ENCODE data around the gene LNX2. TPM values are rescaled to one million over a fixed set of nuclear protein-coding genes. Genes with fewer than 3 reads are reported as not detected.

The LNX2 gene
- total RNA-seq, 4 donors from 2014 or later, result 5.0 to 6.6 (median 5.7) TPM

DNA sequence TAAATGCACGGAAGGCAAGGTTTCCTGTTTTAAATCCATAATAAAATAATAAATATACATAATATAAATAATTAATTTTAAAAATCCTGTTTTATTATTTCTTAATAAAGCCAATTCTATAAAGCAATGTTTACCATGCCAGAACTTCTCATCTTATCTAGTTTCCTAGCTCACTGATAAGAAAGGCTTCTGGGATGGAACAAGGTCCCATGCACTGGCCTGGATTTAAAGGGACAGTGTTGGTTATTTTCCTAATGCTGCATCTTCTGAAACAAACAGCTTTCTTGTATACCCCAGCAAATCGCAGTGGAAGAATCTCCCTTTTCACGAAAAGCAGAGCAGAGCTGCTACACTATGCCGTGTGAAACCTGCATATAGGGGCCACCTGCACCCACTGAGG, 68.8 kb downstream of the LNX2 start:
- no peak for ATAC-seq (ENCODE audit: low FRiP score)
- TF ChIP-seq, protein P1, sequence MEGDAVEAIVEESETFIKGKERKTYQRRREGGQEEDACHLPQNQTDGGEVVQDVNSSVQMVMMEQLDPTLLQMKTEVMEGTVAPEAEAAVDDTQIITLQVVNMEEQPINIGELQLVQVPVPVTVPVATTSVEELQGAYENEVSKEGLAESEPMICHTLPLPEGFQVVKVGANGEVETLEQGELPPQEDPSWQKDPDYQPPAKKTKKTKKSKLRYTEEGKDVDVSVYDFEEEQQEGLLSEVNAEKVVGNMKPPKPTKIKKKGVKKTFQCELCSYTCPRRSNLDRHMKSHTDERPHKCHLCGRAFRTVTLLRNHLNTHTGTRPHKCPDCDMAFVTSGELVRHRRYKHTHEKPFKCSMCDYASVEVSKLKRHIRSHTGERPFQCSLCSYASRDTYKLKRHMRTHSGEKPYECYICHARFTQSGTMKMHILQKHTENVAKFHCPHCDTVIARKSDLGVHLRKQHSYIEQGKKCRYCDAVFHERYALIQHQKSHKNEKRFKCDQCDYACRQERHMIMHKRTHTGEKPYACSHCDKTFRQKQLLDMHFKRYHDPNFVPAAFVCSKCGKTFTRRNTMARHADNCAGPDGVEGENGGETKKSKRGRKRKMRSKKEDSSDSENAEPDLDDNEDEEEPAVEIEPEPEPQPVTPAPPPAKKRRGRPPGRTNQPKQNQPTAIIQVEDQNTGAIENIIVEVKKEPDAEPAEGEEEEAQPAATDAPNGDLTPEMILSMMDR (IDR thresholded peaks at IDR 0.05), result no peak
- DNase-seq (ENCODE audit: low spot score), result no peak

DNA sequence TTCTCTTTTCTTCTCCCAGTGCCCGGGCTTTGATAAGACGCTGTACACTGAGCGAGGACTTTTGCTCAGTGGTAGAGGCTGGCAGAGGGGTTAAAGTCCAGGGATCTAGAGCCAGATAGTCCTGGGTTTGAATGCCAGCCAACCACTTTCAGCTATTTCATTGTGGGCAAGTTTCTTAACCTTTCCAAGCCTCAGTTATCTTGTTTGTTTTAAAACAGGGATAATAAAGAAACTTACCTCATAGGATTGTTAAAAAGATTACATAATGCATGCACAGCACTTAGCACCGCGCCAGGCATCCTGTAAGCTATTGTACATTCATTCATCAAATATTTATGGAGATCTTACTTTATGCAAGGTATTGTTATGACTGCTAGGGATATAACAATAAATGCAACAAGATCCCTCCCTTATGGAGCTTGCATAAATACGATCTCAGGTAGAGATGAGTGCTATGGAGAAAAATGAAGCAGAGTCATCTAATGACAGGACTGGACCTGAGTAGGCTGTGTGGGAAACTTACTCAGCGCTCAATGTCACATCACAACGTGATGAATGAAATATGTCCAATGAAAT, 70.8 kb downstream of the LNX2 start:
- DNase-seq (ENCODE audit: low spot score) (no peak), ATAC-seq (ENCODE audit: low FRiP score) (no peak)
- TF ChIP-seq, protein P1 (IDR thresholded peaks at IDR 0.05), result no peak

DNA sequence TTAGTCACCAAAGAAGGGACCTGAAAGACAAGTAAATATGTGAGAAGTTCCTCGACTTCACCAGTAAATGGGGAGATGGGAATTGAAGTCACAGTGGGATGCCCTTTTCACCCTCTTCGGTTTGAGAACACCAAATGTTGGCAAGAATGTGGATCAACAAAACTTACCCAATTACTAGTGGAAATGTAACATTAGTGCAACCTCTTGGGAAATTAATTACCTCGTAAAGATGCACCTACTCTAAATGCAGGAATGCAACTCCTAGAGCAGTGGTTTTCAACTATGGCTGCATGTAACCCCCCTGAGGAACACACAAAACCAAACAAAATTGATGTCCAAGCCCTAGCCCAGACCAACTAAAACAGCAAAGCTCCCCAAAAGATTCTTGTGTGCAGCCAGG, 78.1 kb downstream of the LNX2 start:
- ATAC-seq (ENCODE audit: low FRiP score), result no peak
- TF ChIP-seq, protein P1 (IDR thresholded peaks at IDR 0.05), result no peak
- no peak for DNase-seq (ENCODE audit: low spot score)

DNA sequence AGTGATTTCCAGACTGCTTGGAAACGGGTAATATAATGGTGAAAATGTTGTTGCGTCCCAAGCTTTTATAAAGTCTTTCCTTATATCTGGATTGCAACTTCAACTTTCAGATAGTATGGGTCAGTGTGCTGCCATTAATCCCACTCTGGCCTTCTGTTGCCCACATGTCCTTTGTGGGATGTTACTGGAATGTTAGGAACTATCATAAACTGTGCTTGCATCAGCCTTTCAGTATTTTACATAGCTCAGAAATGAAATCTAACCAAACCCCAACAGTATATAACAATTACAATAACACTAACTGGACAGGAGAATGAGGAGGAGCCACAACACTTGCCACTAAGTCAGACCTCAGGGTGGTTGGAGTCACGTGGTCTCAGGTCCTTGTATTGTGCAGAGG, 78.9 kb downstream of the LNX2 start:
- ATAC-seq (ENCODE audit: low FRiP score) (no peak), DNase-seq (ENCODE audit: low spot score) (no peak)
- TF ChIP-seq, protein P1 (IDR thresholded peaks at IDR 0.05), result no peak

DNA sequence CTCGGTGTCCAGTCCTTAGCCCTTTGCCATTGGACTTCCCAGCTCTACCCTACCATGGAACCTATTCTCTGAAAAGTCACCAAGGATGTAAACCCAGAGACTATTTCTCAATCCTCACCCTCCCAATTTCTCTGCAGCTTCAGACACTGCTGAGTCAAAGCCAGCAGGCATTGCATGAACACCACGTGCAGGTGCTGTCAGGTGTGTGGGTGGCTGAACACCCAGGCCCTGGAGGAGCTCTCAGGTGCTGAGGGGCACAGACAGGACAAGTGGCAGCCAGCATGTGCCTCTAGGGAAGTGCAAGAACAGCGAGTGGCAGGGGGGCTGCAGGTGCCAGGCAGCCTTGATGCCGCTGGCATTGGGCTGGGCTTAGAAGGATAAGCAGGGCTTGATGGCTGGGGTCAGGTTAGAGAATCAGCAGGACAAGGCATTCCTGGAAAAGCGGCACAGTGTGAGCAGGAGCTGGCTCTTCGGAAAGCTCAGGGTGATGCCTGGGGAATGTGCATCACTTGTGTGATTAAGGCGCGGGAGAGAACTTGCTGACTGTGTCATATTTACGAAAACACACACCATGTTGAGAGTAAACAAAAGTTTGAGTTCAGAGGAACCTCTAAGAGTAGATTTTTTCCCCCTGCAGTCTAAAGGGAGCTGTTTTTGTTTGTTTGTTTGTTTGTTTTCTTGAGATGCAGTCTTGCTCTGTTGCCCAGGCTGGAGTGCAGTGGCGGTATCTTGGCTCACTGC, 83.8 kb downstream of the LNX2 start:
- no peak for DNase-seq (ENCODE audit: low spot score)
- ATAC-seq (ENCODE audit: low FRiP score), result no peak
- TF ChIP-seq, protein P1 (IDR thresholded peaks at IDR 0.05), result no peak

DNA sequence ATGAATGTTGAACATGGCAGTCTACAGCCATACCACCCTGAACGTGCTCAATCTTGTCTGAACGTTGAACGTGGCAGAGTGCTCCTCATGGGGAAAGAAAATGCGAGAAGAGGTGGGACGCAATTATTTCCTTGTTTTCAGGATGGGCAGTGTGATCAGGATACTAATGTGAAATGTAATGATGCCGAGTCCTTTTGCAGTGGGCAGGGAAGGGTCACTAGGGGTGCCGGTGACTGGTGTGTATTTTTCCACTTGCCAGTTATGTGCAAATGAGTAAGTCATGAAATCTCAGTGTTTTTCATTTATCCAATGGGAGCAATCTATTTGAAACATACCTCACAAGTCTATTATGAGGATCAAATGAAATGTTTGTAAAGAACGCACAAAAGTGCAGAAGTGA, 84.8 kb downstream of the LNX2 start:
- TF ChIP-seq, protein P1 (IDR thresholded peaks at IDR 0.05), result no peak
- ATAC-seq (ENCODE audit: low FRiP score), result no peak
- no peak for DNase-seq (ENCODE audit: low spot score)

DNA sequence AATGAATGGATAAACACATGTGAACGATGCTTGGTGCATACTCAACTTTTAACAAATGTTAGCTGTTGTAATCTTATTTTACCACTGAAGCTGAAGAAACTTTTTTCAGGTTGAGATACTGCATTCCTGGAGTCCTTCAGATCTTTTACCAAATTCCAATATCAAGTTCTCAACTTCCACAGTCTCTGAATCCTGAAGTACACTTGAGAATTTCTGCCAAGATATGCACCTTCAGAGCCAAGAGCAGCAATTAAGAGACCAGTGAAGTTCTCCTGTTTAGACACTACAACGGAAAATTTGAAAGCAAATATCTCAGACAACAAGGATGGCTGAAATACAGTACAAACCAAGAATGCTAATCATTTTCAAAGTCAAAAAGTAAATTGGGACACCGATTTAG, 85.3 kb downstream of the LNX2 start:
- DNase-seq (ENCODE audit: low spot score) (no peak), ATAC-seq (ENCODE audit: low FRiP score) (no peak)
- TF ChIP-seq, protein P1 (IDR thresholded peaks at IDR 0.05), result no peak

Data from omental fat pad (tissue), 4 donors.